Neural cell (in vitro differentiated cells): ENCODE results near the gene ABCC8. TPM values are rescaled to one million over a fixed set of nuclear protein-coding genes. Genes with fewer than 3 reads are reported as not detected.

Experiments
- H2AFZ ChIP-seq: fragments of 200-600, 300-800 bp; sonication (generic), shearing (Covaris generic); 2 replicates; pipeline ENCODE4 v1.6.0; 2014; ENCODE audit warnings: low read depth, mild to moderate bottlenecking, antibody characterized with exemption, low read length, moderate library complexity
- H3F3A ChIP-seq: fragments of 200-600 bp; shearing (Covaris generic); 2 replicates; pipeline ENCODE4 v1.6.1; 2016; ENCODE audit warnings: mild to moderate bottlenecking, moderate library complexity, mixed read lengths, antibody characterized with exemption, low read length; ENCODE audit not compliant: insufficient read depth, poor library complexity, severe bottlenecking
- H3K27ac ChIP-seq: fragments of 200-600, 300-800 bp; sonication (generic), shearing (Covaris generic); 2 replicates; pipeline ENCODE4 v1.5.1; 2014; ENCODE audit warnings: mild to moderate bottlenecking, low read length, moderate library complexity
- H3K27me3 ChIP-seq: fragments of 300-800, 200-600 bp; sonication (generic), shearing (Covaris generic); 2 replicates; pipeline ENCODE4 v1.6.0; 2014; ENCODE audit warnings: mild to moderate bottlenecking, low read depth, low read length, moderate library complexity; ENCODE audit not compliant: insufficient read depth
- H3K36me3 ChIP-seq: fragments of 300-800, 200-600 bp; sonication (generic), shearing (Covaris generic); 2 replicates; pipeline ENCODE4 v1.5.1; 2014; ENCODE audit warnings: mild to moderate bottlenecking, antibody characterized with exemption, low read length, moderate library complexity; ENCODE audit not compliant: insufficient read depth
- H3K4me2 ChIP-seq: fragments of 300-800, 200-600 bp; sonication (generic), shearing (Covaris generic); 2 replicates; pipeline ENCODE4 v1.6.0; 2014; ENCODE audit warnings: mild to moderate bottlenecking, low read length
- H3K4me3 ChIP-seq: fragments of 300-800, 200-600 bp; sonication (generic), shearing (Covaris generic); 2 replicates; pipeline ENCODE4 v1.5.1; 2014; ENCODE audit warnings: mild to moderate bottlenecking, low read length, moderate library complexity
- H3K79me2 ChIP-seq: fragments of 200-600 bp; shearing (Covaris generic); replicated peaks from 2 replicates; pipeline ENCODE4 v1.6.0; 2014; ENCODE audit warnings: mild to moderate bottlenecking, low read length, moderate library complexity; ENCODE audit not compliant: insufficient read depth
- H3K9ac ChIP-seq: fragments of 300-800, 200-600 bp; sonication (generic), shearing (Covaris generic); 2 replicates; pipeline ENCODE4 v1.6.1; 2016; ENCODE audit warnings: mild to moderate bottlenecking, low read length, mixed read lengths
- H3K9me2 ChIP-seq: fragments of 200-600 bp; shearing (Covaris generic); 2 replicates; pipeline ENCODE4 v1.6.1; 2016; ENCODE audit warnings: mild to moderate bottlenecking, low read length, mixed read lengths; ENCODE audit not compliant: insufficient read depth
- H3K9me3 ChIP-seq: fragments of 200-600, 300-800 bp; sonication (generic), shearing (Covaris generic); 2 replicates; pipeline ENCODE4 v1.6.1; 2016; ENCODE audit warnings: mild to moderate bottlenecking, mixed run types, low read length, moderate library complexity, mixed read lengths
- H4K20me1 ChIP-seq: fragments of 200-600 bp; shearing (Covaris generic); 2 replicates; pipeline ENCODE4 v1.6.1; 2016; ENCODE audit warnings: mild to moderate bottlenecking, mixed run types; ENCODE audit not compliant: insufficient read depth
- EP300 ChIP-seq: fragments of 450-650 bp; conservative IDR thresholded peaks from 2 replicates; pipeline ENCODE4 v1.6.1; 2014; ENCODE audit warnings: antibody characterized with exemption, mild to moderate bottlenecking, moderate library complexity; ENCODE audit not compliant: poor library complexity, severe bottlenecking
- EZH2 ChIP-seq: fragments of 200-600, 300-800 bp; shearing (Covaris generic), sonication (generic); IDR thresholded peaks from 2 replicates; pipeline ENCODE4 v1.6.1; 2014; ENCODE audit warnings: antibody characterized with exemption, low read length, borderline replicate concordance, mild to moderate bottlenecking; ENCODE audit not compliant: insufficient read depth, poor library complexity, severe bottlenecking
- MXI1 ChIP-seq: fragments of 450-650 bp; conservative IDR thresholded peaks from 2 replicates; pipeline ENCODE4 v1.6.1; 2014; ENCODE audit warnings: antibody characterized with exemption, mild to moderate bottlenecking; ENCODE audit not compliant: poor library complexity, severe bottlenecking
- POLR2AphosphoS5 ChIP-seq: IDR thresholded peaks from 2 replicates; pipeline ENCODE4 v1.6.1; 2012
- RAD21 ChIP-seq: fragments of 450-650 bp; conservative IDR thresholded peaks from 2 replicates; pipeline ENCODE4 v1.6.1; 2014; ENCODE audit warnings: antibody characterized with exemption, mild to moderate bottlenecking, moderate library complexity
- SMC3 ChIP-seq: fragments of 450-650 bp; conservative IDR thresholded peaks from 2 replicates; pipeline ENCODE4 v1.6.1; 2014; ENCODE audit warnings: antibody characterized with exemption, mild to moderate bottlenecking, moderate library complexity; ENCODE audit not compliant: poor library complexity
- TAF1 ChIP-seq: IDR thresholded peaks from 2 replicates; pipeline ENCODE4 v1.6.1; 2012; ENCODE audit warnings: low read depth
- polyA plus RNA-seq: library from polyadenylated mRNA; depleted of rRNA; stranded (reverse); fragments of >200 nt; gene quantifications from 2 replicates; pipeline ENCODE4 v1.2.3, GENCODE V29; 2014
- TF ChIP-seq, protein P1 (sequence below): fragments of 450-650 bp; IDR thresholded peaks from 2 replicates; pipeline ENCODE4 v1.5.1; 2014; ENCODE audit warnings: antibody characterized with exemption, mild to moderate bottlenecking, moderate library complexity; ENCODE audit not compliant: poor library complexity, severe bottlenecking
- TF ChIP-seq, protein P2 (sequence below): IDR thresholded peaks from 2 replicates; pipeline ENCODE4 v1.6.1; 2012; ENCODE audit warnings: borderline replicate concordance

The ABCC8 gene
- polyA plus RNA-seq, 1 donor from 2014 or later = 13.2 TPM

DNA sequence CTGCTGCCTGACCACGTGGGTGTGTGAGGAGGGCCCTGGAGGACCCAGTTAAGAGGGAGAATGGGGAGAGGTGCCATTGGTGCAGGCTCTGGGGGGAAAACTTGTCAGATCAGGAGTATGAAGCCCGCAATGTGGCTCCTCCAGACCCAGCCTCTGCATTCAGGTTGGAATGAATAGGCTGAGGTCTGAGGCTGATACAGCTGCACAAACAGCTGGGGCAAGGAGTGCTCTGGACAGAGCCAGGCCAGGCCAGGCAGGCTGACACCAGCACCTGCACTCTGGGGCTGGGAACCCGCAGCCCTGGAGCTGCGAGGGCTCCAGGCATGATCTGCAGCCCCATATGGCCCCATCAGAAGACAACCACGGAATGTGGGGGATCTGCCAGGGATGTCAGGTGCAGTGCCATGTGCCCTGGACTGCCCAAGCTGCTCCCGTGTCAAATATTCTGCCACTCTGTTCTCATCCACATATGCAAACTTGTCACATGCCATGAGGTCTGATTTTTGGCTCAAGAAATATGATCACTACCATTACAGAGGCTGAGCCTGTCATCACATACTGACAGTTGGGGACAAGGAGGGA lies 61.0 kb downstream of the ABCC8 start:
- no peak overlapping the region for H3K9ac ChIP-seq
- no peak overlapping the region for H3K27ac ChIP-seq
- no peak overlapping the region for H2AFZ ChIP-seq

DNA sequence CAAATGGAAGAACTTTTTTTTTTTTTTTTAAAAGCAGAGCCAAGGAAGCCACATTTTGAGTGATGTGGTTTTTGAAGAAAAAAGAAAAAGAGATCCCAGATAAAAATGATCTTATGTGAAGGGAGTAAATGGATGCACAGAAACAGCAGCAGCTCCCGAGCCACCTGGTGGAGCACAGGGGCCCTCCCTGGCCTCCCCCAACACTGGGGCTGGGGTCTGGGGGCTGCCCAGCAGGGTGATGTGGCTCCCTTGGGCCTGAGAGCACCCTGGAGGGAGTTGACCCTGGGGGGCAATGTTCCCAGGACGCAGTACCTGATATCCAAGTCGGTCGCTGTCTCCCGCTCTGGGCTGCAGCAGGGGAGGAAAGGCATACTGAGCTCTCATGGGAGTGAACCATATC lies 61.7 kb downstream of the ABCC8 start:
- Histone ChIP-seq H2AFZ (no peak overlapping the region), H3K4me2 (no peak overlapping the region), H3K27me3 (no peaks in the 10 kb centered on the region), H3K9me2 (no peaks in the 10 kb centered on the region), H3K36me3 (no peaks in the 10 kb centered on the region), H3K4me3 (no peak overlapping the region), H3K27ac (no peak overlapping the region), H3K9ac (no peak overlapping the region), H3K79me2 (no peaks in the 10 kb centered on the region), H4K20me1 (no peaks in the 10 kb centered on the region), H3F3A (no peaks in the 10 kb centered on the region), H3K9me3 (no peaks in the 10 kb centered on the region)
- no peak for TF ChIP-seq MXI1
- TF ChIP-seq, protein P1, sequence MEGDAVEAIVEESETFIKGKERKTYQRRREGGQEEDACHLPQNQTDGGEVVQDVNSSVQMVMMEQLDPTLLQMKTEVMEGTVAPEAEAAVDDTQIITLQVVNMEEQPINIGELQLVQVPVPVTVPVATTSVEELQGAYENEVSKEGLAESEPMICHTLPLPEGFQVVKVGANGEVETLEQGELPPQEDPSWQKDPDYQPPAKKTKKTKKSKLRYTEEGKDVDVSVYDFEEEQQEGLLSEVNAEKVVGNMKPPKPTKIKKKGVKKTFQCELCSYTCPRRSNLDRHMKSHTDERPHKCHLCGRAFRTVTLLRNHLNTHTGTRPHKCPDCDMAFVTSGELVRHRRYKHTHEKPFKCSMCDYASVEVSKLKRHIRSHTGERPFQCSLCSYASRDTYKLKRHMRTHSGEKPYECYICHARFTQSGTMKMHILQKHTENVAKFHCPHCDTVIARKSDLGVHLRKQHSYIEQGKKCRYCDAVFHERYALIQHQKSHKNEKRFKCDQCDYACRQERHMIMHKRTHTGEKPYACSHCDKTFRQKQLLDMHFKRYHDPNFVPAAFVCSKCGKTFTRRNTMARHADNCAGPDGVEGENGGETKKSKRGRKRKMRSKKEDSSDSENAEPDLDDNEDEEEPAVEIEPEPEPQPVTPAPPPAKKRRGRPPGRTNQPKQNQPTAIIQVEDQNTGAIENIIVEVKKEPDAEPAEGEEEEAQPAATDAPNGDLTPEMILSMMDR = no peak
- TF ChIP-seq TAF1 = no peak
- TF ChIP-seq, protein P2, sequence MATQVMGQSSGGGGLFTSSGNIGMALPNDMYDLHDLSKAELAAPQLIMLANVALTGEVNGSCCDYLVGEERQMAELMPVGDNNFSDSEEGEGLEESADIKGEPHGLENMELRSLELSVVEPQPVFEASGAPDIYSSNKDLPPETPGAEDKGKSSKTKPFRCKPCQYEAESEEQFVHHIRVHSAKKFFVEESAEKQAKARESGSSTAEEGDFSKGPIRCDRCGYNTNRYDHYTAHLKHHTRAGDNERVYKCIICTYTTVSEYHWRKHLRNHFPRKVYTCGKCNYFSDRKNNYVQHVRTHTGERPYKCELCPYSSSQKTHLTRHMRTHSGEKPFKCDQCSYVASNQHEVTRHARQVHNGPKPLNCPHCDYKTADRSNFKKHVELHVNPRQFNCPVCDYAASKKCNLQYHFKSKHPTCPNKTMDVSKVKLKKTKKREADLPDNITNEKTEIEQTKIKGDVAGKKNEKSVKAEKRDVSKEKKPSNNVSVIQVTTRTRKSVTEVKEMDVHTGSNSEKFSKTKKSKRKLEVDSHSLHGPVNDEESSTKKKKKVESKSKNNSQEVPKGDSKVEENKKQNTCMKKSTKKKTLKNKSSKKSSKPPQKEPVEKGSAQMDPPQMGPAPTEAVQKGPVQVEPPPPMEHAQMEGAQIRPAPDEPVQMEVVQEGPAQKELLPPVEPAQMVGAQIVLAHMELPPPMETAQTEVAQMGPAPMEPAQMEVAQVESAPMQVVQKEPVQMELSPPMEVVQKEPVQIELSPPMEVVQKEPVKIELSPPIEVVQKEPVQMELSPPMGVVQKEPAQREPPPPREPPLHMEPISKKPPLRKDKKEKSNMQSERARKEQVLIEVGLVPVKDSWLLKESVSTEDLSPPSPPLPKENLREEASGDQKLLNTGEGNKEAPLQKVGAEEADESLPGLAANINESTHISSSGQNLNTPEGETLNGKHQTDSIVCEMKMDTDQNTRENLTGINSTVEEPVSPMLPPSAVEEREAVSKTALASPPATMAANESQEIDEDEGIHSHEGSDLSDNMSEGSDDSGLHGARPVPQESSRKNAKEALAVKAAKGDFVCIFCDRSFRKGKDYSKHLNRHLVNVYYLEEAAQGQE = no peak
- TF ChIP-seq RAD21 = no peak
- no peak for TF ChIP-seq POLR2AphosphoS5
- no peak for TF ChIP-seq EP300
- no peak for TF ChIP-seq EZH2
- no peak for TF ChIP-seq SMC3

More for the DNA sequence above, 61.0 kb downstream of the ABCC8 start:
- TF ChIP-seq, protein P1 = no peak
- TF ChIP-seq POLR2AphosphoS5 (no peak), RAD21 (no peak)
- TF ChIP-seq, protein P2 = no peak
- Histone ChIP-seq H3K4me3 (no peak overlapping the region), H3F3A (no peaks in the 10 kb centered on the region), H4K20me1 (no peaks in the 10 kb centered on the region), H3K4me2 (no peak overlapping the region), H3K9me3 (no peaks in the 10 kb centered on the region), H3K27me3 (no peaks in the 10 kb centered on the region), H3K9me2 (no peaks in the 10 kb centered on the region), H3K36me3 (no peaks in the 10 kb centered on the region), H3K79me2 (no peaks in the 10 kb centered on the region)
